Liver (tissue), 9 donors: ENCODE data around the gene APELA. TPM values are rescaled to one million over a fixed set of nuclear protein-coding genes. Genes with fewer than 3 reads are reported as not detected.

Experiments used
- DNase-seq: peaks from one replicate; pipeline ENCODE4 v3.0.0-alpha.2; 2017; ENCODE audit warnings: low spot score
- H3K27ac ChIP-seq, 2 donors: one replicate each; pipeline ENCODE4 v1.7.0; 2013; ENCODE audit warnings: inconsistent platforms in 2 of 2, low read length in 2 of 2, control low read depth in 1 of 2, low read depth in 1 of 2, mild to moderate bottlenecking in 1 of 2
- H3K27me3 ChIP-seq, 4 donors: one replicate each; pipeline versions ENCODE4 v1.6.1 to v1.7.0; 2013; ENCODE audit warnings: low read length in 3 of 4, inconsistent platforms in 1 of 4, mild to moderate bottlenecking in 1 of 4, moderate library complexity in 1 of 4; ENCODE audit not compliant: control insufficient read depth in 4 of 4, insufficient read depth in 4 of 4
- H3K36me3 ChIP-seq, 4 donors: one replicate each; pipeline versions ENCODE4 v1.6.1 to v1.7.0; 2013; ENCODE audit warnings: low read length in 3 of 4, mild to moderate bottlenecking in 3 of 4, low read depth in 1 of 4, moderate library complexity in 1 of 4; ENCODE audit not compliant: control insufficient read depth in 4 of 4, insufficient read depth in 3 of 4
- H3K4me1 ChIP-seq, 4 donors: one replicate each; pipeline versions ENCODE4 v1.6.1 to v1.7.0; 2013; ENCODE audit warnings: low read length in 3 of 4, mild to moderate bottlenecking in 3 of 4, moderate library complexity in 1 of 4; ENCODE audit not compliant: control insufficient read depth in 4 of 4, insufficient read depth in 4 of 4
- H3K4me3 ChIP-seq, 3 donors: one replicate each; pipeline versions ENCODE4 v1.6.1 to v1.7.0; 2013; ENCODE audit warnings: low read length in 3 of 3, control low read depth in 1 of 3, low read depth in 1 of 3, mild to moderate bottlenecking in 1 of 3
- H3K9ac ChIP-seq, 2 donors: one replicate each; pipeline ENCODE4 v1.7.0; 2013; ENCODE audit warnings: low read length in 2 of 2, mild to moderate bottlenecking in 2 of 2, moderate library complexity in 2 of 2, control low read depth in 1 of 2, low read depth in 1 of 2
- H3K9me3 ChIP-seq, 4 donors: one replicate each; pipeline versions ENCODE4 v1.6.1 to v1.7.0; 2013; ENCODE audit warnings: low read length in 3 of 4; ENCODE audit not compliant: control insufficient read depth in 4 of 4
- ATF3 ChIP-seq: IDR thresholded peaks from 2 replicates; pipeline ENCODE4 v1.6.1; 2016; ENCODE audit warnings: antibody characterized with exemption
- CTCF ChIP-seq: fragments of 150-350 bp; IDR thresholded peaks from 2 replicates; pipeline ENCODE4 v1.5.1; 2017; ENCODE audit warnings: improper control_type of control experiment, low read depth, low read length; ENCODE audit not compliant: missing input control
- EGR1 ChIP-seq, 2 donors: IDR thresholded peaks; 2 replicates each; pipeline ENCODE4 v1.6.1; 2016 to 2018; ENCODE audit warnings: antibody characterized with exemption in 2 of 2, low read depth in 2 of 2
- FOXA1 ChIP-seq: IDR thresholded peaks from 2 replicates; pipeline ENCODE4 v1.6.1; 2016; ENCODE audit warnings: antibody characterized with exemption
- FOXA2 ChIP-seq: IDR thresholded peaks from 2 replicates; pipeline ENCODE4 v1.6.1; 2016; ENCODE audit warnings: antibody characterized with exemption
- GABPA ChIP-seq, 2 donors: IDR thresholded peaks in 1 of 2; conservative IDR thresholded peaks in 1 of 2; 2 replicates each; pipeline ENCODE4 v1.6.1; 2016; ENCODE audit warnings: antibody characterized with exemption in 2 of 2, mild to moderate bottlenecking in 1 of 2, moderate library complexity in 1 of 2
- HNF4A ChIP-seq, 2 donors: conservative IDR thresholded peaks; 2 replicates each; pipeline ENCODE4 v1.6.1; 2016; ENCODE audit warnings: antibody characterized with exemption in 2 of 2, mild to moderate bottlenecking in 2 of 2
- HNF4G ChIP-seq: IDR thresholded peaks from 2 replicates; pipeline ENCODE4 v1.6.1; 2016; ENCODE audit warnings: antibody characterized with exemption
- JUND ChIP-seq, 2 donors: IDR thresholded peaks; 2 replicates each; pipeline ENCODE4 v1.6.1; 2016; ENCODE audit warnings: antibody characterized with exemption in 2 of 2
- MAX ChIP-seq: IDR thresholded peaks from 2 replicates; pipeline ENCODE4 v1.6.1; 2016; ENCODE audit warnings: antibody characterized with exemption
- NR2F2 ChIP-seq: IDR thresholded peaks from 2 replicates; pipeline ENCODE4 v1.6.1; 2016; ENCODE audit warnings: antibody characterized with exemption
- RAD21 ChIP-seq, 2 donors: IDR thresholded peaks; 2 replicates each; pipeline ENCODE4 v1.6.1; 2016; ENCODE audit warnings: antibody characterized with exemption in 2 of 2, mild to moderate bottlenecking in 2 of 2
- REST ChIP-seq: IDR thresholded peaks from 2 replicates; pipeline ENCODE4 v1.6.1; 2016; ENCODE audit warnings: antibody characterized with exemption, mild to moderate bottlenecking
- RXRA ChIP-seq, 2 donors: IDR thresholded peaks; 2 replicates each; pipeline ENCODE4 v1.6.1; 2017 to 2018; ENCODE audit warnings: antibody characterized with exemption in 2 of 2, mild to moderate bottlenecking in 1 of 2
- SP1 ChIP-seq: IDR thresholded peaks from 2 replicates; pipeline ENCODE4 v1.6.1; 2018; ENCODE audit warnings: antibody characterized with exemption, mild to moderate bottlenecking
- TAF1 ChIP-seq: conservative IDR thresholded peaks from 2 replicates; pipeline ENCODE4 v1.6.1; 2016; ENCODE audit warnings: antibody characterized with exemption, mild to moderate bottlenecking
- YY1 ChIP-seq: IDR thresholded peaks from 2 replicates; pipeline ENCODE4 v1.6.1; 2016; ENCODE audit warnings: antibody characterized with exemption, mild to moderate bottlenecking
- WGBS: extraction: QIAGEN DNeasy Blood & Tissue Kit; methylation state at CpG from one replicate; pipeline ENCODE4 v1.1.7; 2013; 5-methylcytosine and 5-hydroxymethylcytosine counted together
- polyA plus RNA-seq, 2 donors: library from polyadenylated mRNA; stranded (reverse) in 1 of 2; unstranded in 1 of 2; fragments of 200-250 nt in 1 of 2; fragments of >200 nt in 1 of 2; fragmentation: Nextera tagmentation in 1 of 2; extraction: Ambion mirVana in 1 of 2; gene quantifications; one replicate each; pipeline versions ENCODE4 v1.2.1 to v1.2.3, GENCODE V29; 2013 to 2015
- total RNA-seq, 2 donors: library from RNA; depleted of rRNA; stranded (reverse); fragments of >200 nt; gene quantifications; one replicate each; pipeline ENCODE4 v1.2.3, GENCODE V29; 2014
- TF ChIP-seq, protein P1 (sequence below): IDR thresholded peaks from 2 replicates; pipeline ENCODE4 v1.6.1; 2016; ENCODE audit warnings: antibody characterized with exemption
- donor health status: healthy.
- donor health status: healthy.
- donor health status: healthy.
- donor health status: healthy.
- donor health status: healthy.

APELA gene
- total and polyA plus RNA-seq, 4 donors = 1.6 TPM; not detected in 3

DNA sequence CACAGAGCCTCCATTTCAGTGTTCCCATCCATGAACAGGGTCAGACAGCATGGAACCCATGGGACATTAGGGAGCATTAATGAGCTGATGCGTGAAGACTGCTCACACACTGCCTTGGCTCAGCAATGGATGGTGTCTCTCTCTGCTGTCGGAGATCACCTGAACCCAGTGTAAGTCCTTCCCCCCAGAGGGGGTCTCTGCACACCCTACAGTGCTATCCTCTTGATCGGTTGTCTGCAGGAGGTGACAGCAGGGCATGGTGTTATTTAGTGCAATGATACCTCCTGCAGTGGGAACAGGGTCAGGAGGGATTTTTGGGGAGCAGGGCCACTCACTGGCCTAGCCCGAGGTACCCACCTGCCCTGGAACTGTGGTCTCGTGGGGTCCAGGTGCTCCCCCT lies 25.6 kb downstream of the APELA start:
- no peaks in the 10 kb centered on the region for H3K36me3 ChIP-seq
- TF ChIP-seq HNF4A (conservative IDR thresholded peaks at IDR 0.05) = no peak
- no peak overlapping the region for H3K9ac ChIP-seq
- WGBS = 80% methylated on average over 5 of the region's 5 CpGs
- no peak for DNase-seq
- H3K9me3 ChIP-seq = no peaks in the 10 kb centered on the region
- no peaks in the 10 kb centered on the region for H3K4me1 ChIP-seq
- peaks cover 0 to 2% (median 0%) of the 10 kb centered on the region in 4 donors for H3K27me3 ChIP-seq
- H3K4me3 ChIP-seq = no peak overlapping the region
- no peak overlapping the region for H3K27ac ChIP-seq

GRCh38 chr4:164904336-164904735 lies 27.4 kb downstream of the APELA start:
- Histone ChIP-seq H3K4me1 (no peaks in the 10 kb centered on the region), H3K9me3 (no peaks in the 10 kb centered on the region), H3K27ac (no peak overlapping the region), H3K9ac (no peak overlapping the region), H3K4me3 (no peak overlapping the region), H3K27me3 (peaks cover 0 to 2% (median 0%) of the 10 kb centered on the region in 4 donors), H3K36me3 (no peaks in the 10 kb centered on the region)
- TF ChIP-seq HNF4G (no peak), FOXA2 (no peak), MAX (no peak), HNF4A (conservative IDR thresholded peaks at IDR 0.05) (no peak), CTCF (no peak), SP1 (no peak), REST (no peak), RXRA (IDR thresholded peaks at IDR 0.05) (no peak), FOXA1 (no peak), NR2F2 (no peak), YY1 (no peak), JUND (IDR thresholded peaks at IDR 0.05) (no peak), TAF1 (no peak), RAD21 (IDR thresholded peaks at IDR 0.05) (no peak), GABPA (IDR thresholded peaks at IDR 0.05 in 1 of 2, conservative IDR thresholded peaks at IDR 0.05 in 1 of 2) (no peak), EGR1 (IDR thresholded peaks at IDR 0.05; ENCODE audit: low read depth in 2 of 2) (no peak), ATF3 (no peak)
- TF ChIP-seq, protein P1, sequence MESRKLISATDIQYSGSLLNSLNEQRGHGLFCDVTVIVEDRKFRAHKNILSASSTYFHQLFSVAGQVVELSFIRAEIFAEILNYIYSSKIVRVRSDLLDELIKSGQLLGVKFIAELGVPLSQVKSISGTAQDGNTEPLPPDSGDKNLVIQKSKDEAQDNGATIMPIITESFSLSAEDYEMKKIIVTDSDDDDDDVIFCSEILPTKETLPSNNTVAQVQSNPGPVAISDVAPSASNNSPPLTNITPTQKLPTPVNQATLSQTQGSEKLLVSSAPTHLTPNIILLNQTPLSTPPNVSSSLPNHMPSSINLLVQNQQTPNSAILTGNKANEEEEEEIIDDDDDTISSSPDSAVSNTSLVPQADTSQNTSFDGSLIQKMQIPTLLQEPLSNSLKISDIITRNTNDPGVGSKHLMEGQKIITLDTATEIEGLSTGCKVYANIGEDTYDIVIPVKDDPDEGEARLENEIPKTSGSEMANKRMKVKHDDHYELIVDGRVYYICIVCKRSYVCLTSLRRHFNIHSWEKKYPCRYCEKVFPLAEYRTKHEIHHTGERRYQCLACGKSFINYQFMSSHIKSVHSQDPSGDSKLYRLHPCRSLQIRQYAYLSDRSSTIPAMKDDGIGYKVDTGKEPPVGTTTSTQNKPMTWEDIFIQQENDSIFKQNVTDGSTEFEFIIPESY = no peak
- no peak for DNase-seq
- WGBS = 81% methylated on average over 5 of the region's 5 CpGs
